Transverse colon (tissue), 4 donors: ENCODE data around the gene GNA15. TPM values are rescaled to one million over a fixed set of nuclear protein-coding genes. Genes with fewer than 3 reads are reported as not detected.

ENCODE experiments used
- DNase-seq: peaks from one replicate; pipeline ENCODE4 v3.0.0-alpha.2; 2019
- H3K27ac ChIP-seq, 4 donors: fragments of 200-600 bp; sonication (generic); 2 replicates each; pipeline ENCODE4 v1.5.1; 2016 to 2018; ENCODE audit warnings: inconsistent platforms in 4 of 4
- H3K27me3 ChIP-seq: fragments of 200-600 bp; sonication (generic); 2 replicates; pipeline ENCODE4 v1.5.1; 2017; ENCODE audit warnings: inconsistent platforms
- H3K36me3 ChIP-seq, 4 donors: fragments of 200-600 bp; sonication (generic); 2 replicates each; pipeline ENCODE4 v1.5.1; 2017 to 2019; ENCODE audit warnings: inconsistent platforms in 4 of 4
- H3K4me1 ChIP-seq, 4 donors: fragments of 200-600 bp; sonication (generic); 2 replicates each; pipeline ENCODE4 v1.5.1; 2017 to 2020; ENCODE audit warnings: inconsistent platforms in 4 of 4
- H3K4me3 ChIP-seq, 4 donors: fragments of 200-600 bp; sonication (generic); 1 replicate in 1 of 4; 2 replicates in 3 of 4; pipeline versions ENCODE4 v1.5.1 to v1.6.1; 2017 to 2019; ENCODE audit warnings: inconsistent platforms in 4 of 4
- H3K9me3 ChIP-seq, 2 donors: fragments of 200-600 bp; sonication (generic); 2 replicates each; pipeline ENCODE4 v1.5.1; 2017 to 2019; ENCODE audit warnings: inconsistent platforms in 2 of 2
- EP300 ChIP-seq: sonication (generic); formaldehyde crosslinking; IDR thresholded peaks from one replicate; pipeline ENCODE4 v1.6.1; 2017; ENCODE audit warnings: antibody characterized with exemption, low read depth
- POLR2A ChIP-seq: fragments of 450-650 bp; IDR thresholded peaks from one replicate; pipeline ENCODE4 v1.6.1; 2016; ENCODE audit warnings: antibody characterized with exemption, mild to moderate bottlenecking, moderate library complexity
- POLR2AphosphoS5 ChIP-seq, 3 donors: sonication (generic); formaldehyde crosslinking; IDR thresholded peaks; one replicate each; pipeline ENCODE4 v1.6.1; 2016; ENCODE audit warnings: antibody characterized with exemption in 3 of 3
- WGBS, 2 donors: methylation state at CpG; one replicate each; pipeline ENCODE4 v1.1.5; 2018; ENCODE audit warnings: low coverage in 1 of 2; 5-methylcytosine and 5-hydroxymethylcytosine counted together
- in situ Hi-C, 4 donors: fragments of 200-750 bp; cut with MboI; loops; one replicate each; pipeline versions ENCODE4 v1.15.0 to v1.15.1; 2017; ENCODE audit warnings: low sequenced_read_pairs in 3 of 4, low pct_ligation_motif_present in 1 of 4, low pct_unique_long_range_greater_than_20kb in 1 of 4
- intact Hi-C: fragments of 100-400 bp; cut with DNase I; formaldehyde crosslinking; loops from one replicate; pipeline ENCODE4 v1.15.1; 2023; ENCODE audit warnings: low total_unique reads
- total RNA-seq, 4 donors: library from RNA; depleted of rRNA; stranded (reverse); fragments of >200 nt; gene quantifications; one replicate each; pipeline ENCODE4 v1.1.0, GENCODE V29; 2016
- TF ChIP-seq, protein P1 (sequence below), 5 experiments: fragments of 200-600 bp in 3 of 5; fragments of 450-650 bp in 2 of 5; sonication (generic) in 3 of 5; IDR thresholded peaks; 1 replicate in 2 of 5; 2 replicates in 3 of 5; pipeline ENCODE4 v1.5.1; 2016 to 2017; ENCODE audit warnings: antibody characterized with exemption in 5 of 5, inconsistent platforms in 3 of 5, mild to moderate bottlenecking in 2 of 5, moderate library complexity in 1 of 5

The GNA15 gene
- total RNA-seq, 4 donors from 2014 or later: 1.9 to 2.2 TPM; not detected in 2

DNA sequence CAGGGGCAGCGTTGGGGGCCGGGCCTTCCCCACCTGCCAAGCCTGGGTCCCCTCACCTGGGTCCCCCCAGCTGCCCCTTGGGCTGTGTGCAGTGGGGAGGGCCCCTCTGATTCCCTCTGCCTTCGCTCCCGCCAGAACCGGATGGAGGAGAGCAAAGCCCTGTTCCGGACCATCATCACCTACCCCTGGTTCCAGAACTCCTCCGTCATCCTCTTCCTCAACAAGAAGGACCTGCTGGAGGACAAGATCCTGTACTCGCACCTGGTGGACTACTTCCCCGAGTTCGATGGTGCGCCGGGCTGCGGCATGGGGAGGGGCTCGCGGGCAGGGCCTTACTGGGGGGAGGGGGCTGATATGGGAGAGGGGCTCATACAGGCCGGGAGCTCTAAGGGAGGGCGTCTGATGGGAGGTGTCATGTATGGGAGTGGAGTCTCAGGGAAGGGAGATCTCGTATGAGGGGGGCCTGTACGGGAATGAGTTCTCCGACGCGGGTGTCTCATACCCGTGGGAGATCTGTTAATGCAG is 16.7 kb upstream of the GNA15 start:
- no peak for TF ChIP-seq POLR2AphosphoS5 (IDR thresholded peaks at IDR 0.05)
- TF ChIP-seq, protein P1, sequence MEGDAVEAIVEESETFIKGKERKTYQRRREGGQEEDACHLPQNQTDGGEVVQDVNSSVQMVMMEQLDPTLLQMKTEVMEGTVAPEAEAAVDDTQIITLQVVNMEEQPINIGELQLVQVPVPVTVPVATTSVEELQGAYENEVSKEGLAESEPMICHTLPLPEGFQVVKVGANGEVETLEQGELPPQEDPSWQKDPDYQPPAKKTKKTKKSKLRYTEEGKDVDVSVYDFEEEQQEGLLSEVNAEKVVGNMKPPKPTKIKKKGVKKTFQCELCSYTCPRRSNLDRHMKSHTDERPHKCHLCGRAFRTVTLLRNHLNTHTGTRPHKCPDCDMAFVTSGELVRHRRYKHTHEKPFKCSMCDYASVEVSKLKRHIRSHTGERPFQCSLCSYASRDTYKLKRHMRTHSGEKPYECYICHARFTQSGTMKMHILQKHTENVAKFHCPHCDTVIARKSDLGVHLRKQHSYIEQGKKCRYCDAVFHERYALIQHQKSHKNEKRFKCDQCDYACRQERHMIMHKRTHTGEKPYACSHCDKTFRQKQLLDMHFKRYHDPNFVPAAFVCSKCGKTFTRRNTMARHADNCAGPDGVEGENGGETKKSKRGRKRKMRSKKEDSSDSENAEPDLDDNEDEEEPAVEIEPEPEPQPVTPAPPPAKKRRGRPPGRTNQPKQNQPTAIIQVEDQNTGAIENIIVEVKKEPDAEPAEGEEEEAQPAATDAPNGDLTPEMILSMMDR (IDR thresholded peaks at IDR 0.05): no peak
- no peak for TF ChIP-seq POLR2A
- TF ChIP-seq EP300: no peak
- Histone ChIP-seq H3K4me1 (no peaks in the 10 kb centered on the region), H3K4me3 (no peak overlapping the region), H3K27me3 (no peaks in the 10 kb centered on the region), H3K27ac (no peak overlapping the region), H3K36me3 (peaks cover 0 to 19% (median 0%) of the 10 kb centered on the region in 4 donors), H3K9me3 (no peaks in the 10 kb centered on the region)
- 88 to 94% methylated on average over 5 to 20 of the region's 23 CpGs for WGBS, 2 donors
- intact Hi-C loops: no loop called here
- in situ Hi-C loops: no loop called here
- no peak for DNase-seq

DNA sequence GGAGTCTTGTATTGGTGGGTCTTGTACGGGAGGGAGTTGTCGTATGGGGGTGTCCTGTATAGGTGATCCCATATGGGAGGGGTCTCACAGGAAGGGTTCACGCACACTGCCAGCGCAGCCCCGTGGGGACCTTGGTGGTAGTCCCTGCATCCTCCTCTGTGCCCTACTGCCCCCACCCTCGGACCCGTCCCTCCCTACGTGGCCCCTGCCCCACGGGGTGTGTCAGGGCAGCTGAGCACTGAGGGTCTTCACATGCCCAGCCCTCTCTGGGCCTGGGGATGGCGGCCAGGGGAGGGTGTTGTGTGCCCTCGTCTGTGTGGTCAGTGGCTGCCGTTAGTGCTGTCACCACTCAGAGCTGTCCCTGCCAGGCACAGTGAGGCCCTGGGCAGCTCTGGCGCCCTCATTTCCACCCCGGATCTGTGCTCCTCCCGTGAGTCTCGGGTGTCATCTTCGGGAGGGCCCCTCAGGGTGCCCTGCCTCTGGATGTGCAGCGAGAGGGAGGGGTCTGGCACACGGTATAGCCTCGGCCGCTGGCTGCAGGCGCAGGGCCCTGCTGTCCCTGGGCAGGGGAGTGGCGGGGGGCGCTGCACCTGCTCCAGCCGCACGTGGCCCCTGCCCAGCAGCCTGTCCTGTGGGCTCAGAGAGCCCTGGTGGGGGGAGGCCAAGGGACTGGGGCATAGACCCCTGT is 16.0 kb upstream of the GNA15 start:
- H3K36me3 ChIP-seq: peaks cover 0 to 16% (median 0%) of the 10 kb centered on the region in 4 donors
- no peak overlapping the region for H3K27ac ChIP-seq
- no peak for TF ChIP-seq POLR2AphosphoS5 (IDR thresholded peaks at IDR 0.05)
- TF ChIP-seq, protein P1 (IDR thresholded peaks at IDR 0.05): no peak
- no peak for TF ChIP-seq POLR2A
- TF ChIP-seq EP300: no peak
- no peaks in the 10 kb centered on the region for H3K27me3 ChIP-seq
- no peaks in the 10 kb centered on the region for H3K9me3 ChIP-seq
- intact Hi-C loops (no loop called here), in situ Hi-C loops (no loop called here)
- no peak overlapping the region for H3K4me3 ChIP-seq
- 81 to 96% methylated on average over 4 to 18 of the region's 26 CpGs for WGBS, 2 donors
- no peaks in the 10 kb centered on the region for H3K4me1 ChIP-seq
- no peak for DNase-seq

DNA sequence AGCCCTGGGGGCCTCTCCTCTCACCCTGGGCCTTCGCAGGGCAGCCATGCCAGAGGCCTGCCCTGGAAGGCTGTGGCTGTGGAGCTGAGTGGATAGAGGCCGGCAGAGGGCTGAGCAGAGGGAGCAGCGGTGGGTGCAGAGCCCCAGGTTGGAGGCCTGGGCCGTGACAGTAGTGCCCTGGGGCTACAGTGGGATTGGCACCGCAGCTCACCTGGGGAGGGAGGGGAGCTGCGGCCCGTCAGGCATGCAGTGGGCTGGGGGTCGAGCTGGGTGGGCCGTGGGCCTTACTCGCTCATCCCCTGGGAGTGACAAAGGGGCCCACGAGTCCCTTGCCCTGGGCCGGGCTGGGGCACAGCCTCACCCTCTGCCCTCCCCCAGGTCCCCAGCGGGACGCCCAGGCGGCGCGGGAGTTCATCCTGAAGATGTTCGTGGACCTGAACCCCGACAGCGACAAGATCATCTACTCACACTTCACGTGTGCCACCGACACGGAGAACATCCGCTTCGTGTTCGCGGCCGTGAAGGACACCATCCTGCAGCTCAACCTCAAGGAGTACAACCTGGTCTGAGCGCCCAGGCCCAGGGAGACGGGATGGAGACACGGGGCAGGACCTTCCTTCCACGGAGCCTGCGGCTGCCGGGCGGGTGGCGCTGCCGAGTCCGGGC is 15.1 kb upstream of the GNA15 start:
- H3K36me3 ChIP-seq: peaks cover 0 to 10% (median 0%) of the 10 kb centered on the region in 4 donors
- in situ Hi-C loops (no loop called here), intact Hi-C loops (no loop called here)
- peaks cover 0 to 5% (median 0%) of the 10 kb centered on the region in 4 donors for H3K4me1 ChIP-seq
- no peaks in the 10 kb centered on the region for H3K27me3 ChIP-seq
- no peak overlapping the region for H3K4me3 ChIP-seq
- H3K9me3 ChIP-seq: no peaks in the 10 kb centered on the region
- no peak for DNase-seq
- TF ChIP-seq EP300: no peak
- TF ChIP-seq, protein P1 (IDR thresholded peaks at IDR 0.05): no peak
- 87 to 97% methylated on average over 6 to 32 of the region's 38 CpGs for WGBS, 2 donors
- H3K27ac ChIP-seq: no peak overlapping the region

DNA sequence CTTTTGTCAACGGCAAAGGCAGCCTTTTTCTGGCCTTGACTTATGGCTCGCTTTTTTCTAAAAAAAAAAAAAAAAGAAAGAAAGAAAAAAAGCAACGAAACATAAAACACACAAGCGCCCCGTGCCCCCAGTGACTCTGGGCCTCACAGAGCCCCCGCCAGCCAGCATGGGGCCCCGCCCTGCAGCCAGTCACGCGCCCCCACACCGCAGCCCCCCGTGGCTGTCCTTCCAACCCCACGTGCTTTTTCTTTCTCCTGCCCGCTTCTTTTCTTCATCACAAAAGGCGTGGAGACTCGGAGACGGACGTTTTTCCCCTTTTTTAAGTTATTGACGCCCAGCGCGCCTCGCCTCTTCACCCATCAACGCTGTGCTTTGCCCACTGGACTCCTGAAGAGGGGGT is 14.4 kb upstream of the GNA15 start:
- H3K36me3 ChIP-seq: peaks cover 0 to 10% (median 0%) of the 10 kb centered on the region in 4 donors
- intact Hi-C loops: no loop called here
- H3K9me3 ChIP-seq: no peaks in the 10 kb centered on the region
- no peak for DNase-seq
- TF ChIP-seq EP300 (no peak), POLR2A (no peak), POLR2AphosphoS5 (IDR thresholded peaks at IDR 0.05) (no peak)
- TF ChIP-seq, protein P1 (IDR thresholded peaks at IDR 0.05): no peak
- in situ Hi-C loops: no loop called here
- no peak overlapping the region for H3K4me3 ChIP-seq
- no peaks in the 10 kb centered on the region for H3K27me3 ChIP-seq
- WGBS, 2 donors: 88 to 90% methylated on average over 15 to 22 of the region's 22 CpGs
- no peak overlapping the region for H3K27ac ChIP-seq
- peaks cover 0 to 5% (median 0%) of the 10 kb centered on the region in 4 donors for H3K4me1 ChIP-seq
